ENCODE data around the gene ARHGAP31. TPM values are rescaled to one million over a fixed set of nuclear protein-coding genes. Genes with fewer than 3 reads are reported as not detected.

Gene ARHGAP31
- polyA plus RNA-seq, 3 donors, result 4.7 to 9.8 (median 7.6) TPM

- peaks cover 6 to 8% of the 10 kb centered on the region in 2 donors for H3K36me3 Mint-ChIP-seq
- peak overlapping the region in 1 of 7 donors; percentile 30 for H3K27ac Mint-ChIP-seq
- H2AFZ ChIP-seq (ENCODE audit: insufficient read depth, low read depth, low read length, poor library complexity, severe bottlenecking), result no peak overlapping the region
Observed at GRCh38 chr3:119350114-119350513, 55.9 kb downstream of the ARHGAP31 start.

GRCh38 chr3:119351581-119351980, 57.4 kb downstream of the ARHGAP31 start:
- Mint-ChIP-seq H3K4me1 (peaks cover 36% of the 10 kb centered on the region), H3K36me3 (peaks cover 2 to 6% of the 10 kb centered on the region in 2 donors), H3K9me3 (no peaks in the 10 kb centered on the region), H3K27ac (peak overlapping the region; percentile 64 to 97 (median 90)), H3K27me3 (ENCODE audit: low read depth in 3 of 3) (peaks cover 0 to 2% (median 0%) of the 10 kb centered on the region in 3 donors), H3K4me3 (no peak overlapping the region)
- no peaks in the 10 kb centered on the region for H3K27me3 ChIP-seq (ENCODE audit: control insufficient read depth in 2 of 2, insufficient read depth in 2 of 2, low read length in 2 of 2)
- H3K4me3 ChIP-seq (replicated peaks in 1 of 3; ENCODE audit: low read depth in 2 of 3, low read length in 3 of 3), result no peak overlapping the region
- DNase-seq, result no peak
- peaks cover 21% of the 10 kb centered on the region for H4K20me1 ChIP-seq (ENCODE audit: insufficient read depth, low read length)
- H3K36me3 ChIP-seq (replicated peaks in 1 of 2; ENCODE audit: control insufficient read depth in 1 of 2, insufficient read depth in 2 of 2, low read length in 2 of 2), result no peaks in the 10 kb centered on the region
- peak overlapping the region in 1 of 2 donors; percentile 80 for H3K27ac ChIP-seq (ENCODE audit: low read depth in 1 of 2, low read length in 2 of 2)
- no peak overlapping the region for H3K4me2 ChIP-seq (replicated peaks; ENCODE audit: extremely low read depth, low read length, poor library complexity, severe bottlenecking)
- no peak overlapping the region for H2AFZ ChIP-seq (ENCODE audit: insufficient read depth, low read depth, low read length, poor library complexity, severe bottlenecking)
- peaks cover 25% of the 10 kb centered on the region in 2 donors for H3K4me1 ChIP-seq (ENCODE audit: control insufficient read depth in 1 of 2, insufficient read depth in 2 of 2, low read length in 2 of 2)
- no peak for TF ChIP-seq CTCF (IDR thresholded peaks at IDR 0.05)
- intact Hi-C loops (cut with micrococcal nuclease), result loop anchor here in 1 of 2 donors (5.0 to 10.0 kb wide), 3 partner anchors 49 to 113 kb away; partner anchors contain the start of genes POGLUT1 and TMEM39A
- H3K79me2 ChIP-seq (ENCODE audit: insufficient read depth, low read length), result peaks cover 4% of the 10 kb centered on the region
- no peaks in the 10 kb centered on the region for H3K9me3 ChIP-seq (replicated peaks in 1 of 2; ENCODE audit: control insufficient read depth in 1 of 2, insufficient read depth in 1 of 2, low read length in 2 of 2)
- WGBS (ENCODE audit: insufficient coverage), result no CpG with 5 or more reads among the region's 3 CpGs
- H3K9ac ChIP-seq (ENCODE audit: insufficient read depth, low read length, poor library complexity, severe bottlenecking), result no peak overlapping the region

More at GRCh38 chr3:119350114-119350513, 55.9 kb downstream of the ARHGAP31 start:
- H3K4me1 ChIP-seq (ENCODE audit: control insufficient read depth in 1 of 2, insufficient read depth in 2 of 2, low read length in 2 of 2), result peaks cover 25% of the 10 kb centered on the region in 2 donors
- no peak overlapping the region for H3K4me3 Mint-ChIP-seq
- 24% methylated on average over 5 of the region's 10 CpGs for WGBS (ENCODE audit: insufficient coverage)
- no peak overlapping the region for H3K9ac ChIP-seq (ENCODE audit: insufficient read depth, low read length, poor library complexity, severe bottlenecking)
- H3K36me3 ChIP-seq (replicated peaks in 1 of 2; ENCODE audit: control insufficient read depth in 1 of 2, insufficient read depth in 2 of 2, low read length in 2 of 2), result peaks cover 0 to 8% of the 10 kb centered on the region in 2 donors
- H3K27me3 Mint-ChIP-seq (ENCODE audit: low read depth in 3 of 3), result no peaks in the 10 kb centered on the region
- H3K27ac ChIP-seq (ENCODE audit: low read depth in 1 of 2, low read length in 2 of 2), result no peak overlapping the region
- H3K4me2 ChIP-seq (replicated peaks; ENCODE audit: extremely low read depth, low read length, poor library complexity, severe bottlenecking), result no peak overlapping the region
- no peaks in the 10 kb centered on the region for H3K9me3 Mint-ChIP-seq
- DNase-seq, result no peak
- no peak for TF ChIP-seq CTCF (IDR thresholded peaks at IDR 0.05)
- no peaks in the 10 kb centered on the region for H3K27me3 ChIP-seq (ENCODE audit: control insufficient read depth in 2 of 2, insufficient read depth in 2 of 2, low read length in 2 of 2)
- intact Hi-C loops (cut with micrococcal nuclease), result loop anchor here in 1 of 2 donors (5.0 to 10.0 kb wide), 3 partner anchors 48 to 115 kb away; partner anchors contain the start of genes POGLUT1 and TMEM39A
- peaks cover 36% of the 10 kb centered on the region for H3K4me1 Mint-ChIP-seq
- H4K20me1 ChIP-seq (ENCODE audit: insufficient read depth, low read length), result peaks cover 28% of the 10 kb centered on the region
- no peak overlapping the region for H3K4me3 ChIP-seq (replicated peaks in 1 of 3; ENCODE audit: low read depth in 2 of 3, low read length in 3 of 3)
- peaks cover 4% of the 10 kb centered on the region for H3K79me2 ChIP-seq (ENCODE audit: insufficient read depth, low read length)
- H3K9me3 ChIP-seq (replicated peaks in 1 of 2; ENCODE audit: control insufficient read depth in 1 of 2, insufficient read depth in 1 of 2, low read length in 2 of 2), result no peaks in the 10 kb centered on the region
